Astrocyte (in vitro differentiated cells and primary cell): Measurements from ENCODE around the gene OSBP2.

Source experiments
- CTCF ChIP-seq: IDR thresholded peaks from 2 replicates; pipeline ENCODE4 v1.5.1; 2011; ENCODE audit warnings: low read depth, mild to moderate bottlenecking, inconsistent platforms, low read length, moderate library complexity; ENCODE audit not compliant: insufficient read depth
- EZH2 ChIP-seq: IDR thresholded peaks from 2 replicates; pipeline ENCODE4 v1.6.1; 2012; ENCODE audit warnings: mild to moderate bottlenecking, low read length, inconsistent platforms; ENCODE audit not compliant: insufficient read depth

GRCh38 chr22:30876221-30876751 is 181.6 kb downstream of the OSBP2 start:
- TF ChIP-seq CTCF, result no peak
- no peak for TF ChIP-seq EZH2
